Duodenal mucosa (tissue), 2 donors: Measurements from ENCODE around the gene CLCN2.
A peak's percentile ranks its signal among the peaks of the same experiment; 100 is the strongest.
"Not testable (repeated sequence)": the region's sequence is repeated elsewhere in the genome, so short reads cannot be mapped to it uniquely, and the experiment has no call there.

Source experiments
- H3K27ac ChIP-seq: one replicate; pipeline ENCODE4 v1.7.0; 2013; ENCODE audit warnings: low read depth, low read length
- H3K27me3 ChIP-seq, 2 donors: one replicate each; pipeline ENCODE4 v1.7.0; 2013; ENCODE audit warnings: low read length in 2 of 2, control low read depth in 1 of 2; ENCODE audit not compliant: insufficient read depth in 2 of 2, control insufficient read depth in 1 of 2
- H3K36me3 ChIP-seq, 2 donors: one replicate each; pipeline ENCODE4 v1.7.0; 2013; ENCODE audit warnings: low read length in 2 of 2, control low read depth in 1 of 2; ENCODE audit not compliant: insufficient read depth in 2 of 2, control insufficient read depth in 1 of 2
- H3K4me1 ChIP-seq, 2 donors: one replicate each; pipeline ENCODE4 v1.7.0; 2013; ENCODE audit warnings: low read length in 2 of 2, control low read depth in 1 of 2; ENCODE audit not compliant: insufficient read depth in 2 of 2, control insufficient read depth in 1 of 2
- H3K4me3 ChIP-seq, 2 donors: one replicate each; pipeline ENCODE4 v1.7.0; 2013; ENCODE audit warnings: low read length in 2 of 2, low read depth in 1 of 2
- H3K9ac ChIP-seq, 2 donors: one replicate each; pipeline ENCODE4 v1.7.0; 2013; ENCODE audit warnings: low read length in 2 of 2, low read depth in 1 of 2
- H3K9me3 ChIP-seq, 2 donors: one replicate each; pipeline ENCODE4 v1.7.0; 2013; ENCODE audit warnings: low read length in 2 of 2, control low read depth in 1 of 2; ENCODE audit not compliant: control insufficient read depth in 1 of 2

CLCN2 gene

GRCh38 chr3:184345317-184346144, 15.9 kb downstream of the CLCN2 start:
- H3K4me1 ChIP-seq, result peaks cover 15 to 23% of the 10 kb centered on the region in 2 donors
- no peak overlapping the region for H3K27ac ChIP-seq
- peak overlapping the region in 1 of 2 donors; percentile 14 for H3K9ac ChIP-seq

GRCh38 chr3:184344579-184345316, 16.7 kb downstream of the CLCN2 start:
- Histone ChIP-seq H3K9ac (no peak overlapping the region), H3K9me3 (no peaks in the 10 kb centered on the region), H3K36me3 (peaks cover 0 to 33% of the 10 kb centered on the region in 2 donors), H3K27ac (no peak overlapping the region), H3K4me1 (peaks cover 15 to 23% of the 10 kb centered on the region in 2 donors), H3K4me3 (no peak overlapping the region), H3K27me3 (no peaks in the 10 kb centered on the region)

More at GRCh38 chr3:184345317-184346144, 15.9 kb downstream of the CLCN2 start:
- no peaks in the 10 kb centered on the region for H3K9me3 ChIP-seq
- H3K4me3 ChIP-seq, result no peak overlapping the region
- H3K27me3 ChIP-seq, result no peaks in the 10 kb centered on the region
- peaks cover 0 to 33% of the 10 kb centered on the region in 2 donors for H3K36me3 ChIP-seq

- H3K9ac ChIP-seq, result no peak overlapping the region
- peaks cover 18 to 27% of the 10 kb centered on the region in 2 donors for H3K4me1 ChIP-seq
- H3K27ac ChIP-seq, result no peak overlapping the region
- H3K9me3 ChIP-seq, result no peaks in the 10 kb centered on the region
- H3K36me3 ChIP-seq, result peaks cover 0 to 33% of the 10 kb centered on the region in 2 donors
- H3K27me3 ChIP-seq, result no peaks in the 10 kb centered on the region
- no peak overlapping the region for H3K4me3 ChIP-seq
These were observed 18.1 kb downstream of the CLCN2 start for GRCh38 chr3:184343200-184343876.

- Histone ChIP-seq H3K27ac (no peak overlapping the region), H3K27me3 (no peaks in the 10 kb centered on the region), H3K9me3 (no peaks in the 10 kb centered on the region), H3K36me3 (peaks cover 0 to 27% of the 10 kb centered on the region in 2 donors), H3K9ac (no peak overlapping the region), H3K4me1 (peaks cover 23 to 42% of the 10 kb centered on the region in 2 donors), H3K4me3 (no peak overlapping the region)
These were observed 19.5 kb downstream of the CLCN2 start for GRCh38 chr3:184341925-184342324.

- not testable (repeated sequence) for H3K27ac ChIP-seq, H3K9me3 ChIP-seq, H3K9ac ChIP-seq, H3K27me3 ChIP-seq, H3K4me3 ChIP-seq
- Histone ChIP-seq H3K36me3 (peaks cover 2 to 31% of the 10 kb centered on the region in 2 donors), H3K4me1 (peaks cover 28 to 43% of the 10 kb centered on the region in 2 donors)
These were observed 21.8 kb downstream of the CLCN2 start for GRCh38 chr3:184339451-184340135.

GRCh38 chr3:184339001-184339400, 22.4 kb downstream of the CLCN2 start:
- H3K4me3 ChIP-seq, result no peak overlapping the region
- no peaks in the 10 kb centered on the region for H3K27me3 ChIP-seq
- no peak overlapping the region for H3K27ac ChIP-seq
- no peak overlapping the region for H3K9ac ChIP-seq
- no peaks in the 10 kb centered on the region for H3K9me3 ChIP-seq
- peaks cover 8 to 33% of the 10 kb centered on the region in 2 donors for H3K36me3 ChIP-seq
- peaks cover 28 to 43% of the 10 kb centered on the region in 2 donors for H3K4me1 ChIP-seq

- Histone ChIP-seq H3K36me3 (peaks cover 13 to 36% of the 10 kb centered on the region in 2 donors), H3K27ac (no peak overlapping the region), H3K9ac (no peak overlapping the region), H3K9me3 (no peaks in the 10 kb centered on the region), H3K27me3 (no peaks in the 10 kb centered on the region), H3K4me1 (peaks cover 28 to 43% of the 10 kb centered on the region in 2 donors), H3K4me3 (no peak overlapping the region)
These were observed 22.9 kb downstream of the CLCN2 start for GRCh38 chr3:184338511-184338945.

- Histone ChIP-seq H3K4me3 (no peak overlapping the region), H3K27me3 (no peaks in the 10 kb centered on the region), H3K27ac (no peak overlapping the region), H3K36me3 (peaks cover 18 to 36% of the 10 kb centered on the region in 2 donors), H3K9ac (no peak overlapping the region), H3K9me3 (no peaks in the 10 kb centered on the region), H3K4me1 (peaks cover 28 to 43% of the 10 kb centered on the region in 2 donors)
These were observed 23.4 kb downstream of the CLCN2 start for GRCh38 chr3:184337981-184338380.

- Histone ChIP-seq H3K27me3 (no peaks in the 10 kb centered on the region), H3K27ac (peak within 1 kb of the TSS; percentile 95), H3K4me3 (peak within 1 kb of the TSS; percentile 85 to 86), H3K9me3 (no peaks in the 10 kb centered on the region), H3K36me3 (peaks cover 24 to 36% of the 10 kb centered on the region in 2 donors), H3K9ac (peak within 1 kb of the TSS; percentile 80 to 86), H3K4me1 (peaks cover 28 to 43% of the 10 kb centered on the region in 2 donors)
These were observed 24.0 kb downstream of the CLCN2 start, which contains the start of gene FAM131A for GRCh38 chr3:184337399-184337714. TSS of gene FAM131A (plus strand) at chr3:184337600. CDS start at chr3:184337631, 31 bp downstream.
